ENCODE measurements around the gene GSTP1.
"Not testable (repeated sequence)": the region's sequence is repeated elsewhere in the genome, so short reads cannot be mapped to it uniquely, and the experiment has no call there.

DNA sequence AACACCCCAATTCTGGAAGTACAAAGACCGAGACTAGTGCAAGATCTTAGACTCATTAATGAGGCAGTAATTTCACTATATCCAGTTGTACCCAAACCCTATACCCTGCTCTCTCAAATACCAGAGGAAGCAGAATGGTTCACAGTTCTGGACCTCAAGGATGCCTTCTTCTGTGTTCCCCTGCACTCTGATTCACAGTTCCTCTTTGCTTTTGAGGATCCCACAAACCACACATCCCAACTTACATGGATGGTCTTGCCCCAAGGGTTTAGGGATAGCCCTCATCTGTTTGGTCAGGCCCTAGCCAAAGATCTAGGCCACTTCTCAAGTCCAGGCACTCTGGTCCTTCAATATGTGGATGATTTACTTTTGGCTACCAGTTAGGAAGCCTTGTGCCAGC, 40.2 kb downstream of the GSTP1 start:
- TF ChIP-seq, protein P1, sequence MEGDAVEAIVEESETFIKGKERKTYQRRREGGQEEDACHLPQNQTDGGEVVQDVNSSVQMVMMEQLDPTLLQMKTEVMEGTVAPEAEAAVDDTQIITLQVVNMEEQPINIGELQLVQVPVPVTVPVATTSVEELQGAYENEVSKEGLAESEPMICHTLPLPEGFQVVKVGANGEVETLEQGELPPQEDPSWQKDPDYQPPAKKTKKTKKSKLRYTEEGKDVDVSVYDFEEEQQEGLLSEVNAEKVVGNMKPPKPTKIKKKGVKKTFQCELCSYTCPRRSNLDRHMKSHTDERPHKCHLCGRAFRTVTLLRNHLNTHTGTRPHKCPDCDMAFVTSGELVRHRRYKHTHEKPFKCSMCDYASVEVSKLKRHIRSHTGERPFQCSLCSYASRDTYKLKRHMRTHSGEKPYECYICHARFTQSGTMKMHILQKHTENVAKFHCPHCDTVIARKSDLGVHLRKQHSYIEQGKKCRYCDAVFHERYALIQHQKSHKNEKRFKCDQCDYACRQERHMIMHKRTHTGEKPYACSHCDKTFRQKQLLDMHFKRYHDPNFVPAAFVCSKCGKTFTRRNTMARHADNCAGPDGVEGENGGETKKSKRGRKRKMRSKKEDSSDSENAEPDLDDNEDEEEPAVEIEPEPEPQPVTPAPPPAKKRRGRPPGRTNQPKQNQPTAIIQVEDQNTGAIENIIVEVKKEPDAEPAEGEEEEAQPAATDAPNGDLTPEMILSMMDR (conservative IDR thresholded peaks at IDR 0.05; ENCODE audit: low read length) = not testable (repeated sequence)
- TF ChIP-seq EZH2phosphoT487 (IDR thresholded peaks at IDR 0.05; ENCODE audit: borderline replicate concordance, low read depth, low read length) = not testable (repeated sequence)

Measured in OCI-LY7 (cell line).